Mucosa of descending colon (tissue), 3 donors: Measurements from ENCODE around the gene MTFP1. TPM values are rescaled to one million over a fixed set of nuclear protein-coding genes. Genes with fewer than 3 reads are reported as not detected.

Source experiments
- ATAC-seq: fragments of 200-7000 bp; cut with Tn5 transposase; one replicate; pipeline ENCODE4 v1.9.1; 2020; ENCODE audit warnings: mild to moderate bottlenecking, moderate library complexity
- DNase-seq, 3 donors: peaks; one replicate each; pipeline ENCODE4 v3.0.0-alpha.2; 2020
- H3K36me3 ChIP-seq: fragments of 200-600 bp; one replicate; pipeline ENCODE4 v1.8.0; 2021; ENCODE audit warnings: low read depth, mild to moderate bottlenecking
- H3K4me1 ChIP-seq: fragments of 200-600 bp; one replicate; pipeline ENCODE4 v1.8.0; 2021; ENCODE audit warnings: low read depth, mild to moderate bottlenecking
- H3K4me3 ChIP-seq: fragments of 200-600 bp; one replicate; pipeline ENCODE4 v1.8.0; 2021; ENCODE audit warnings: mild to moderate bottlenecking
- H3K9me3 ChIP-seq: fragments of 200-600 bp; one replicate; pipeline ENCODE4 v1.8.0; 2021; ENCODE audit warnings: mild to moderate bottlenecking
- CTCF ChIP-seq: fragments of 200-600 bp; IDR thresholded peaks from one replicate; pipeline ENCODE4 v1.8.0; 2022; ENCODE audit warnings: antibody characterized with exemption, mild to moderate bottlenecking
- intact Hi-C, 2 donors: fragments of 100-400 bp; cut with DNase I in 1 of 2; cut with micrococcal nuclease in 1 of 2; formaldehyde crosslinking; loops; one replicate each; pipeline versions ENCODE4 v1.11.0 to v1.11.1; 2022; cut with DNase I, micrococcal nuclease
- total RNA-seq, 3 donors: library from RNA; stranded (reverse); fragmentation: NEBNext Ultra II Directional in 2 of 3; extraction: Animal tissue kit (Norgen Biotek cat#: 25700) in 2 of 3; gene quantifications; one replicate each; pipeline versions ENCODE4 v1.2.1 to v1.2.4, GENCODE V29; 2021 to 2023
- donor health status: DM: no; HTN: no; CAD: no; lungs with moderate emphysema.
- donor health status: DM: no; HTN: no; CAD: no.
- donor health status: DM: no; HTN: yes; CAD: no.

MTFP1 gene
- total RNA-seq, 3 donors from 2014 or later, result 14.0 to 26.0 (median 25.3) TPM

GRCh38 chr22:30474683-30475424 is 49.3 kb downstream of the MTFP1 start:
- DNase-seq (no peak), ATAC-seq (peak; percentile 53)
- no peak overlapping the region for H3K4me3 ChIP-seq
- no peak for TF ChIP-seq CTCF
- intact Hi-C loops, result no loop called here
- no peaks in the 10 kb centered on the region for H3K36me3 ChIP-seq
- H3K9me3 ChIP-seq, result no peaks in the 10 kb centered on the region
- no peaks in the 10 kb centered on the region for H3K4me1 ChIP-seq

Other genes starting within 250 kb of the MTFP1 start
- 10 to 100 TPM in 1 of 3 donors, 1 to 10 TPM in 2; 9.1 to 10.0 (median 9.9) TPM for gene LIF, start 179.0 kb upstream of the MTFP1 start, total RNA-seq
- gene OSM, start 158.9 kb upstream of the MTFP1 start, total RNA-seq, result 1 to 10 TPM in 1 of 3 donors, under 1 TPM in 1, not detected in 1; 0.41 to 1.0 TPM
- 1 to 10 TPM; 6.1 to 8.4 (median 7.6) TPM for gene CASTOR1, start 136.3 kb upstream of the MTFP1 start, total RNA-seq
- gene TBC1D10A, start 98.8 kb upstream of the MTFP1 start, total RNA-seq, result 10 to 100 TPM; 29.7 to 41.4 (median 32.2) TPM
- 100 to 1,000 TPM; 133 to 152 (median 151) TPM for gene SF3A1, start 68.9 kb upstream of the MTFP1 start, total RNA-seq
- 1 to 10 TPM; 1.6 to 2.2 (median 1.8) TPM for gene CCDC157, start 68.8 kb upstream of the MTFP1 start, total RNA-seq
- 10 to 100 TPM in 1 of 3 donors, 1 to 10 TPM in 2; 9.0 to 14.2 (median 9.1) TPM for gene RNF215, start 38.4 kb upstream of the MTFP1 start, total RNA-seq
- gene SEC14L2, start 28.8 kb upstream of the MTFP1 start, total RNA-seq, result 1 to 10 TPM in 2 of 3 donors, under 1 TPM in 1; 0.67 to 4.0 (median 2.5) TPM
- not detected for gene SEC14L3, start 46.2 kb downstream of the MTFP1 start, total RNA-seq
- gene SEC14L4, start 79.9 kb downstream of the MTFP1 start, total RNA-seq, result not detected
- under 1 TPM in 2 of 3 donors, not detected in 1; 0.26 to 0.47 TPM for gene SEC14L6, start 121.0 kb downstream of the MTFP1 start, total RNA-seq
- 10 to 100 TPM in 2 of 3 donors, 1 to 10 TPM in 1; 7.9 to 15.9 (median 10.1) TPM for gene GAL3ST1, start 148.9 kb downstream of the MTFP1 start, total RNA-seq
- 10 to 100 TPM; 46.2 to 54.3 (median 48.5) TPM for gene PES1, start 166.1 kb downstream of the MTFP1 start, total RNA-seq
- gene TCN2, start 181.4 kb downstream of the MTFP1 start, total RNA-seq, result 10 to 100 TPM; 23.3 to 43.7 (median 40.2) TPM
- gene SLC35E4, start 210.0 kb downstream of the MTFP1 start, total RNA-seq, result 1 to 10 TPM; 5.0 to 8.5 (median 7.6) TPM
- 10 to 100 TPM; 16.2 to 21.6 (median 16.3) TPM for gene DUSP18, start 242.1 kb downstream of the MTFP1 start, total RNA-seq